Left lung (tissue), 10 donors: Measurements from ENCODE around the gene GABRR1. TPM values are rescaled to one million over a fixed set of nuclear protein-coding genes. Genes with fewer than 3 reads are reported as not detected.

ENCODE experiments used
- ATAC-seq: fragments of 200-7000 bp; cut with Tn5 transposase; one replicate; pipeline ENCODE4 v1.9.1; 2020; ENCODE audit warnings: moderate library complexity
- DNase-seq, 4 donors: peaks; one replicate each; pipeline ENCODE4 v3.0.0-alpha.2; 2013 to 2020
- H3K27ac ChIP-seq, 2 donors: fragments of 200-600 bp; sonication (generic) in 1 of 2; one replicate each; pipeline versions ENCODE4 v1.5.0 to v1.8.0; 2020 to 2021
- H3K27me3 ChIP-seq, 2 donors: fragments of 200-600 bp; sonication (generic) in 1 of 2; one replicate each; pipeline versions ENCODE4 v1.5.0 to v1.8.0; 2020 to 2021
- H3K36me3 ChIP-seq, 2 donors: fragments of 200-600 bp; sonication (generic) in 1 of 2; one replicate each; pipeline versions ENCODE4 v1.5.0 to v1.8.0; 2020 to 2021
- H3K4me1 ChIP-seq, 2 donors: fragments of 200-600 bp; one replicate each; pipeline ENCODE4 v1.8.0; 2021
- H3K4me3 ChIP-seq, 2 donors: fragments of 200-600 bp; sonication (generic) in 1 of 2; one replicate each; pipeline versions ENCODE4 v1.5.0 to v1.8.0; 2020 to 2021; ENCODE audit warnings: mild to moderate bottlenecking in 1 of 2
- H3K9me3 ChIP-seq, 2 donors: fragments of 200-600 bp; sonication (generic) in 1 of 2; one replicate each; pipeline versions ENCODE4 v1.5.0 to v1.8.0; 2020 to 2021
- CTCF ChIP-seq, 2 donors: fragments of 200-600 bp; sonication (generic) in 1 of 2; IDR thresholded peaks; one replicate each; pipeline versions ENCODE4 v1.5.0 to v1.8.0; 2021; ENCODE audit warnings: antibody characterized with exemption in 2 of 2
- intact Hi-C, 2 donors: fragments of 100-400 bp; cut with DNase I; formaldehyde crosslinking; loops; one replicate each; pipeline versions ENCODE4 v1.11.2 to v1.14.2; 2022
- polyA plus RNA-seq, 6 donors: library from polyadenylated mRNA; unstranded; fragments of 120-200 nt; gene quantifications; one replicate each; pipeline ENCODE4 v1.2.1, GENCODE V29; 2013; ENCODE audit not compliant: insufficient read length in 6 of 6
- total RNA-seq, 2 donors: library from RNA; stranded (reverse); fragmentation: NEBNext Ultra II Directional; extraction: Animal tissue kit (Norgen Biotek cat#: 25700); gene quantifications; one replicate each; pipeline ENCODE4 v1.2.1, GENCODE V29; 2021
- donor health status: DM: no; HTN: yes; CAD: no.
- donor health status: DM: no; HTN: no; CAD: no.

The GABRR1 gene
- total and polyA plus RNA-seq, 8 donors, result not detected

GRCh38 chr6:89190741-89191140, 26.4 kb downstream of the GABRR1 start:
- H3K27ac ChIP-seq, result no peak overlapping the region
- no peaks in the 10 kb centered on the region for H3K4me1 ChIP-seq
- ATAC-seq, result no peak
- H3K36me3 ChIP-seq, result no peaks in the 10 kb centered on the region
- peaks cover 0 to 11% of the 10 kb centered on the region in 2 donors for H3K9me3 ChIP-seq
- H3K27me3 ChIP-seq, result no peaks in the 10 kb centered on the region
- DNase-seq, result no peak
- no peak for TF ChIP-seq CTCF (IDR thresholded peaks at IDR 0.05)
- no peak overlapping the region for H3K4me3 ChIP-seq
- intact Hi-C loops, result no loop called here

GRCh38 chr6:89187504-89187903, 29.7 kb downstream of the GABRR1 start:
- Histone ChIP-seq H3K4me1 (no peaks in the 10 kb centered on the region), H3K4me3 (no peak overlapping the region), H3K27ac (no peak overlapping the region), H3K9me3 (no peaks in the 10 kb centered on the region), H3K27me3 (no peaks in the 10 kb centered on the region), H3K36me3 (no peaks in the 10 kb centered on the region)
- no peak for ATAC-seq
- intact Hi-C loops, result no loop called here
- no peak for DNase-seq
- TF ChIP-seq CTCF (IDR thresholded peaks at IDR 0.05), result no peak

- intact Hi-C loops, result no loop called here
- no peak for ATAC-seq
- DNase-seq, result no peak
These were observed 30.4 kb downstream of the GABRR1 start for GRCh38 chr6:89186762-89187161.

GRCh38 chr6:89184344-89184743, 32.8 kb downstream of the GABRR1 start:
- H3K4me3 ChIP-seq, result no peak overlapping the region
- DNase-seq, result no peak
- H3K27ac ChIP-seq, result no peak overlapping the region
- no peaks in the 10 kb centered on the region for H3K36me3 ChIP-seq
- H3K9me3 ChIP-seq, result no peaks in the 10 kb centered on the region
- H3K27me3 ChIP-seq, result no peaks in the 10 kb centered on the region
- ATAC-seq, result no peak
- H3K4me1 ChIP-seq, result no peaks in the 10 kb centered on the region
- no peak for TF ChIP-seq CTCF (IDR thresholded peaks at IDR 0.05)
- intact Hi-C loops, result no loop called here

More at GRCh38 chr6:89186762-89187161, 30.4 kb downstream of the GABRR1 start:
- TF ChIP-seq CTCF (IDR thresholded peaks at IDR 0.05), result no peak
- Histone ChIP-seq H3K27ac (no peak overlapping the region), H3K36me3 (no peaks in the 10 kb centered on the region), H3K4me1 (no peaks in the 10 kb centered on the region), H3K4me3 (no peak overlapping the region), H3K9me3 (no peaks in the 10 kb centered on the region), H3K27me3 (no peaks in the 10 kb centered on the region)

- intact Hi-C loops, result no loop called here
- Histone ChIP-seq H3K27ac (no peak overlapping the region), H3K4me3 (no peak overlapping the region), H3K36me3 (no peaks in the 10 kb centered on the region), H3K27me3 (no peaks in the 10 kb centered on the region), H3K9me3 (no peaks in the 10 kb centered on the region), H3K4me1 (no peaks in the 10 kb centered on the region)
- no peak for TF ChIP-seq CTCF (IDR thresholded peaks at IDR 0.05)
- DNase-seq (no peak), ATAC-seq (no peak)
These were observed 33.9 kb downstream of the GABRR1 start for GRCh38 chr6:89183294-89183693.
